Fibroblast of pulmonary artery (primary cell): ENCODE results near the gene REEP2.

ENCODE experiments used
- DNase-seq: peaks from one replicate; pipeline ENCODE4 v3.0.0-alpha.2; 2010; ENCODE audit warnings: low read depth
- H3K4me3 ChIP-seq: replicated peaks from 2 replicates; pipeline ENCODE4 v1.5.1; 2011; ENCODE audit warnings: low read depth, mild to moderate bottlenecking, control low read depth, low read length, moderate library complexity
- TF ChIP-seq, protein P1 (sequence below): IDR thresholded peaks from 2 replicates; pipeline ENCODE4 v1.5.1; 2011; ENCODE audit warnings: mild to moderate bottlenecking, control low read depth, low read length, inconsistent platforms; ENCODE audit errors: missing control alignments

Gene REEP2

DNA sequence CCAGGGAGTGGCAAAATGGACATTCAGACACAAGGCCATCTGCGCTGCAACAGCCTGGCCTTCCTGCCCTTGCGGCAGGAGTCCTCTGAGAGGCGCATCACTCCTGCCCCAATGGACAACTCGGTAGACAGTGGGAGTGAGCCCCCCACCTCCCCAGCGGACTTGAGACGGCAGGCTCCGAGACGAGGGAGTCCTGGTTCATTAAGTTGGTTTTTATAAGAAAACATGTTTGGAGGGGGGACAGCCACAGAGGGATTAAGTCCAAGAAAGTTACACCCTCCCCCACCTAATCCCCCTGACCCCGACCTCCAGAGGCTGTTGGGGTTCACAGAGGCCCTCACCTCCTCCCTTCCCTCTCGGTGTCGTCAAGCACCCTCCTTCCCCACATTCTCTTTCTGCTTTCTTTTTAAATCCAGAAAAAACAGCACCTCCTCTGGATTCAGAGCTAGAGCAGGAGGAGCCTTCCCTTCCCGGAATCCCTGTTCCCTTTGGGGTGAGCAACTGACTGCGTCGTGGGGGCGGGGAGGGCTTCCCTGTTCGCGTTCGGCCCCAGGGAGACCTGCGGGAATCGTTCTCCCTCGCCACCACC is 24.7 kb downstream of the REEP2 start:
- DNase-seq, result peak; percentile 27
- TF ChIP-seq, protein P1, sequence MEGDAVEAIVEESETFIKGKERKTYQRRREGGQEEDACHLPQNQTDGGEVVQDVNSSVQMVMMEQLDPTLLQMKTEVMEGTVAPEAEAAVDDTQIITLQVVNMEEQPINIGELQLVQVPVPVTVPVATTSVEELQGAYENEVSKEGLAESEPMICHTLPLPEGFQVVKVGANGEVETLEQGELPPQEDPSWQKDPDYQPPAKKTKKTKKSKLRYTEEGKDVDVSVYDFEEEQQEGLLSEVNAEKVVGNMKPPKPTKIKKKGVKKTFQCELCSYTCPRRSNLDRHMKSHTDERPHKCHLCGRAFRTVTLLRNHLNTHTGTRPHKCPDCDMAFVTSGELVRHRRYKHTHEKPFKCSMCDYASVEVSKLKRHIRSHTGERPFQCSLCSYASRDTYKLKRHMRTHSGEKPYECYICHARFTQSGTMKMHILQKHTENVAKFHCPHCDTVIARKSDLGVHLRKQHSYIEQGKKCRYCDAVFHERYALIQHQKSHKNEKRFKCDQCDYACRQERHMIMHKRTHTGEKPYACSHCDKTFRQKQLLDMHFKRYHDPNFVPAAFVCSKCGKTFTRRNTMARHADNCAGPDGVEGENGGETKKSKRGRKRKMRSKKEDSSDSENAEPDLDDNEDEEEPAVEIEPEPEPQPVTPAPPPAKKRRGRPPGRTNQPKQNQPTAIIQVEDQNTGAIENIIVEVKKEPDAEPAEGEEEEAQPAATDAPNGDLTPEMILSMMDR, result peak; percentile 6
- H3K4me3 ChIP-seq, result peak overlapping the region; percentile 62

- peak; percentile 98 for DNase-seq
- TF ChIP-seq, protein P1, result peak; percentile 51
- peak overlapping the region; percentile 67 for H3K4me3 ChIP-seq
Observed at GRCh38 chr5:138464008-138464387, 25.1 kb downstream of the REEP2 start.

- TF ChIP-seq, protein P1, result no peak
- DNase-seq, result peak; percentile 99
- H3K4me3 ChIP-seq, result peak overlapping the region; percentile 67
Observed at GRCh38 chr5:138464388-138465260, 25.8 kb downstream of the REEP2 start.

GRCh38 chr5:138465261-138466124 is 26.6 kb downstream of the REEP2 start, which contains the start of gene EGR1:
EGR1 (plus strand) TSS chr5:138465479; CDS start chr5:138465762, 283 bp downstream.
- peak within 1 kb of the TSS; percentile 67 for H3K4me3 ChIP-seq
- TF ChIP-seq, protein P1, result no peak
- peak; percentile 96 for DNase-seq

- peak; percentile 54 for DNase-seq
- TF ChIP-seq, protein P1, result no peak
- H3K4me3 ChIP-seq, result peak overlapping the region; percentile 67
Observed at GRCh38 chr5:138466125-138466899, 27.5 kb downstream of the REEP2 start.
